Activated CD4-positive, CD25-positive, alpha-beta regulatory T cell treated with anti-CD3 and anti-CD28 coated beads, Interleukin-2, amount 50 U/mL, for 16 hours (primary cell): ENCODE data around the gene NES.

Source experiments
- DNase-seq: peaks from one replicate; pipeline ENCODE4 v3.0.0-alpha.2; 2020; ENCODE audit warnings: low read depth, low spot score

Gene NES

DNA sequence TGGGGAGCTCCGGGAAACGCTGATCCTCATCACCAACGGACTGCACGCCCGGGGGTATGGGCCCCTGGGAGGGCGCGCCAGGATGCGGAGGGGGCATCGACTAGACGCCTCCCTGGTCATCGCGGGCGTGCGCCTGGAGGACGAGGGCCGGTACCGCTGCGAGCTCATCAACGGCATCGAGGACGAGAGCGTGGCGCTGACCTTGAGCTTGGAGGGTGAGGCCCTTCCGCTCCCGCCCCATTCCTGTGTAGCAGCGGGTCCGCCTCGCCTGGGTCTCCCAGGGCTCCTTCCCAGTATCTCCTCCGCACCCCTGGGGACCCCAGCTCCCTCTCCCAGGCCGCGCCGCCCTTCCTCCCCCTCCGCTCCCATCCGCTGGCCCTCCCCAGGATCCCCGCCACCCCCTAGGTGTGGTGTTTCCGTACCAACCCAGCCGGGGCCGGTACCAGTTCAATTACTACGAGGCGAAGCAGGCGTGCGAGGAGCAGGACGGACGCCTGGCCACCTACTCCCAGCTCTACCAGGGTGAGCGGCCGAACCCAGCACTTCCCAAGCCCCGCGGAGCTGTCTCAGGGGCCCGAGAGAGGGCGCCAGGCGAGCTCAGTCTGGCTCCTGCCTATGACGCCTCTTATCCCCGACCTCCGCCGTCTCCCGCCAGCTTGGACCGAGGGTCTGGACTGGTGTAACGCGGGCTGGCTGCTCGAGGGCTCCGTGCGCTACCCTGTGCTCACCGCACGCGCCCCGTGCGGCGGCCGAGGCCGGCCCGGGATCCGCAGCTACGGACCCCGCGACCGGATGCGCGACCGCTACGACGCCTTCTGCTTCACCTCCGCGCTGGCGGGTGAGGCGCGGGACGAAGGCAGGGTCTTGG, 53.0 kb downstream of the NES start:
- DNase-seq: no peak

DNA sequence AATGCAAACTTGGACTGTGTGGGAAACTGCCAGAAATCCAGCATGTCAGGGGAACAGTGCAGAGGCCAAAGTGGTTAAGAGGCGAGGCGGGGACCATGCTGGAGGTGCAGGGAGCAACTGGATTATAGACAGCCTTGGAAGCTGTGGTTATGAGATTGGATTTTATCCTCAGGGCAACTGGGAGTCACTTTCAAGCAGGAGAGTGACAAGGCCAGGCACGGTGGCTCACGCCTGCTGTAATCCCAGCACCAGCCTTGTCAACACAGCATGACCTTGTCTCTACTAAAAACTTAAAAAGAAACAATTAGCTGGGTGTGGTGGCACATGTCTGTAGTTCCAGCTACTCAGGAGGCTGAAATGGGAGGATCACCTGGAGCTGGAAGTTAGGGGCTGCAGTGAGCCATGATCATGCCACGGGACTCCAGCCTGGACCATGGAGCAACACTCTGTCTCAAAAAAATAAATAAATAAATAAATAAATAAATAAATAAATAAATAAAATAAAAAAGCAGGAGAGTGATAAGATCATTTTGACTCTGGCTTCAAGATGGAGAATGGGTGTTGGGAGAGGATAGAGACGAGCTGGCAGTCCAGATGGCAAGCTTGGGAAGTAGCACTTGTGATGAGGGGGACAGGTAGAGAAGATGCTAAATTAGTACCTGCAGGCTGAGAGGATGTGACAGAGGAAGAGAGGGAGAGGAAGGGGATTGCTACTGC, 54.5 kb downstream of the NES start:
- DNase-seq: no peak

DNA sequence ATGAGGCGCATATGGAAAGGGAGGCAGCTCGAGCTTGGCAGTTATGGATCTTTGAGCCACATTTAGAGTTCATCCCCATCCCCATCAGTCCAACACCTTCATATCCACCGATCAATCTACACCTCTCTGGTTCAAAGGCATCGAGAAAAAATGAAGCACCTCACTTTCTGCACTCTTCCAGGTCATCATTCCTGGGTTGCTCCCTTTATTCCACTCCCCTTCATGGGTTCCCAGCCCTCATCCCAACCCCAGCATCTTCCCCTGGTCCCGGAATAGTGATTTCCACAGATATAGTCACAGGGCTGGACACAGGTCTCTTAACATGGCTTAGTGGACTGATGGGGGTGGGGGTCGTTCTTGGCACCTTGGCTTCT, 57.6 kb downstream of the NES start:
- no peak for DNase-seq

DNA sequence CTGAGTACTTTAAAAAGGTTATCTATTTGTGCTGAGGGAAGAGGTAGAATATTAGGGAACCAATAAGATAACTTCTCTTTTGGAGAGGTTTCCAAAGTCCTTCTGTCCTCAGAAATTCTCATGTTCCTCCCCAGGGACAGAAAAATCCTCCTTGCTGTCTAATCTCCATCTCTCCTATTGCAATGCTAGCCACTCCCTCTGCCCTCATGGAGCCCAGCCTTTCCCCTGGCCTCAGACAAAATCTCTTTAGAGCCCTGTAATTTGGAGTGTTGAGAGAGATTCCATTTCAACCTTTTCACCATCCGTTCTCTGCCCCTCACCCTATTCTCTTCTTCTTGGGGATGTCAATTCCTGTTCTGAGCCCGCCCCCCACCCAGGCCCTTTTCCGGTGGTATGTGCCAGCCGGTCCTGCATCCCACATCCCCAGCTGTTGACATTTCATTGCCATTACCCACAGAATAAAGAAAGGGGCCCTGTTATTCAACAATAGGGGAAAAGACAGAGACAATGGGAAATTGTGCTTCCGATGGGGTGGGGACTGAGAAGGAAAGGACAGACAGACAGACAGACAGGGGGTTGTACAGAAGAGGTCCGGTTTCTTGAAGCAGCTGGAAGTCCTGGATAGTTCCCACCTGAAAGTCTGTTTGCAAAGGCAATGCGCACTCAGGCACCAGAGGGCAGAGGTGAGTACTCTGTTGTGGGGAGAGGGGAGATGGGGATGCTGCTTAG, 58.2 kb downstream of the NES start, which contains the start of gene HAPLN2:
TSS of gene HAPLN2 (plus strand) at position 563 of the 729 bp plus-strand sequence. CDS start 4,076 bp downstream, outside the sequence.
- DNase-seq: no peak
